Osteoblast (primary cell): Measurements from ENCODE around the gene NRBP1. TPM values are rescaled to one million over a fixed set of nuclear protein-coding genes. Genes with fewer than 3 reads are reported as not detected.

ENCODE experiments used
- DNase-seq: peaks from one replicate; pipeline ENCODE4 v3.0.0; 2011; ENCODE audit warnings: low spot score, mixed read lengths; ENCODE audit not compliant: insufficient read length; ENCODE audit errors: missing footprints
- H2AFZ ChIP-seq: 2 replicates; pipeline ENCODE4 v1.6.0; 2011; ENCODE audit warnings: mild to moderate bottlenecking, low read length
- H3K27ac ChIP-seq: 2 replicates; pipeline ENCODE4 v1.5.1; 2011; ENCODE audit warnings: mild to moderate bottlenecking, low read depth, low read length, moderate library complexity
- H3K27me3 ChIP-seq: 2 replicates; pipeline ENCODE4 v1.6.0; 2012; ENCODE audit warnings: mild to moderate bottlenecking, control low read depth, inconsistent platforms, low read length, moderate library complexity; ENCODE audit not compliant: insufficient read depth
- H3K36me3 ChIP-seq: 2 replicates; pipeline ENCODE4 v1.5.1; 2011; ENCODE audit warnings: mild to moderate bottlenecking, low read length, control low read depth, moderate library complexity; ENCODE audit not compliant: insufficient read depth
- H3K4me1 ChIP-seq: 2 replicates; pipeline ENCODE4 v1.5.1; 2011; ENCODE audit warnings: mild to moderate bottlenecking, low read length, control low read depth, moderate library complexity; ENCODE audit not compliant: insufficient read depth
- H3K4me2 ChIP-seq: 2 replicates; pipeline ENCODE4 v1.6.0; 2011; ENCODE audit warnings: mild to moderate bottlenecking, low read length; ENCODE audit not compliant: insufficient read depth
- H3K4me3 ChIP-seq: fragments of 200-600 bp; sonication (generic); 3 replicates; pipeline ENCODE4 v1.5.1; 2012; ENCODE audit warnings: mild to moderate bottlenecking, low read length, inconsistent platforms; ENCODE audit not compliant: insufficient read depth
- H3K79me2 ChIP-seq: 2 replicates; pipeline ENCODE4 v1.6.0; 2012; ENCODE audit warnings: mild to moderate bottlenecking, low read length, control low read depth, inconsistent platforms; ENCODE audit not compliant: insufficient read depth
- H3K9me3 ChIP-seq: 2 replicates; pipeline ENCODE4 v1.5.1; 2011; ENCODE audit warnings: low read depth, low read length, control low read depth
- H4K20me1 ChIP-seq: 2 replicates; pipeline ENCODE4 v1.6.0; 2012; ENCODE audit warnings: mild to moderate bottlenecking, low read length, control low read depth; ENCODE audit not compliant: insufficient read depth
- CTCF ChIP-seq: IDR thresholded peaks from 2 replicates; pipeline ENCODE4 v1.5.1; 2011; ENCODE audit warnings: mild to moderate bottlenecking, low read depth, low read length, moderate library complexity; ENCODE audit errors: extremely low read depth
- total RNA-seq: library from RNA; depleted of rRNA; stranded (reverse); fragments of >200 nt; gene quantifications from 2 replicates; pipeline ENCODE4 v1.2.3, GENCODE V29; 2012

NRBP1 gene
- 147 and 151 TPM in 2 replicates for total RNA-seq

GRCh38 chr2:27428213-27428977 is at the start of gene NRBP1:
Gene NRBP1, plus strand, starts transcription at chr2:27428631. Its CDS starts 4,643 bp downstream, at chr2:27433274.
- no peaks in the 10 kb centered on the region for H3K9me3 ChIP-seq
- peaks cover 44% of the 10 kb centered on the region for H3K79me2 ChIP-seq
- H3K4me3 ChIP-seq: peak within 1 kb of the TSS; percentile 95
- peak within 1 kb of the TSS; percentile 88 for H3K27ac ChIP-seq
- H3K4me1 ChIP-seq: peaks cover 22% of the 10 kb centered on the region
- H3K36me3 ChIP-seq: peaks cover 9% of the 10 kb centered on the region
- no peaks in the 10 kb centered on the region for H3K27me3 ChIP-seq
- TF ChIP-seq CTCF: no peak
- peak within 1 kb of the TSS; percentile 99 for H2AFZ ChIP-seq
- H4K20me1 ChIP-seq: peaks cover 40% of the 10 kb centered on the region
- peak; percentile 98 for DNase-seq
- H3K4me2 ChIP-seq: peak within 1 kb of the TSS; percentile 97

GRCh38 chr2:27378809-27379290 is 49.6 kb upstream of the NRBP1 start:
- Histone ChIP-seq H3K9me3 (no peaks in the 10 kb centered on the region), H2AFZ (no peak overlapping the region), H3K27ac (peak overlapping the region; percentile 89), H3K4me1 (peaks cover 14% of the 10 kb centered on the region), H3K36me3 (peaks cover 76% of the 10 kb centered on the region), H3K4me3 (peak overlapping the region; percentile 90), H4K20me1 (peaks cover 15% of the 10 kb centered on the region), H3K4me2 (peak overlapping the region; percentile 99), H3K79me2 (peaks cover 53% of the 10 kb centered on the region), H3K27me3 (no peaks in the 10 kb centered on the region)
- no peak for TF ChIP-seq CTCF
- DNase-seq: peak; percentile 74

- Histone ChIP-seq H3K36me3 (peaks cover 74% of the 10 kb centered on the region), H3K4me3 (peak overlapping the region; percentile 90), H2AFZ (no peak overlapping the region), H3K79me2 (peaks cover 49% of the 10 kb centered on the region), H3K4me2 (peak overlapping the region; percentile 99), H3K27me3 (no peaks in the 10 kb centered on the region), H3K4me1 (peaks cover 14% of the 10 kb centered on the region), H3K9me3 (no peaks in the 10 kb centered on the region), H4K20me1 (peaks cover 15% of the 10 kb centered on the region), H3K27ac (peak overlapping the region; percentile 89)
- no peak for TF ChIP-seq CTCF
- no peak for DNase-seq
These were observed 49.0 kb upstream of the NRBP1 start for GRCh38 chr2:27379383-27379835.
